Common myeloid progenitor, CD34-positive (primary cell): ENCODE data around the gene SLC35A3.
"Not testable (repeated sequence)": the region's sequence is repeated elsewhere in the genome, so short reads cannot be mapped to it uniquely, and the experiment has no call there.

Source experiments
- CTCF ChIA-PET: fragments of 350-600 bp; sonication (Branson Sonifier 250); formaldehyde crosslinking; loops from one replicate; lab custom pipeline; 2021; ENCODE audit warnings: antibody characterized with exemption; lab: Charles Lee
- POLR2A ChIA-PET: fragments of 350-600 bp; sonication (Branson Sonifier 250); formaldehyde crosslinking; loops from one replicate; lab custom pipeline; 2021; ENCODE audit warnings: antibody characterized with exemption; lab: Charles Lee
- DNase-seq, 3 donors: peaks; one replicate each; pipeline versions ENCODE4 v3.0.0 to v3.0.0-alpha.2; 2013
- H3K27ac ChIP-seq, 2 experiments: 1 replicate in 1 of 2; 2 replicates in 1 of 2; pipeline ENCODE4 v1.7.0; 2013; ENCODE audit warnings: inconsistent platforms in 2 of 2, low read length in 2 of 2, mild to moderate bottlenecking in 2 of 2, low read depth in 1 of 2, moderate library complexity in 1 of 2; ENCODE audit not compliant: severe bottlenecking in 2 of 2, insufficient read depth in 1 of 2, poor library complexity in 1 of 2
- H3K27me3 ChIP-seq, 5 experiments: replicated peaks in 2 of 5; 1 replicate in 3 of 5; 2 replicates in 2 of 5; pipeline versions ENCODE4 v1.6.1 to v1.7.0; 2013; ENCODE audit warnings: low read length in 4 of 5, mild to moderate bottlenecking in 2 of 5, moderate library complexity in 2 of 5, inconsistent platforms in 1 of 5; ENCODE audit not compliant: insufficient read depth in 5 of 5, control insufficient read depth in 4 of 5
- H3K36me3 ChIP-seq, 4 experiments: 1 replicate in 2 of 4; 2 replicates in 2 of 4; pipeline versions ENCODE4 v1.6.1 to v1.7.0; 2013; ENCODE audit warnings: low read length in 3 of 4, control low read depth in 1 of 4, mild to moderate bottlenecking in 1 of 4; ENCODE audit not compliant: control insufficient read depth in 4 of 4, insufficient read depth in 4 of 4
- H3K4me1 ChIP-seq, 4 experiments: 1 replicate in 3 of 4; 2 replicates in 1 of 4; pipeline versions ENCODE4 v1.6.1 to v1.7.1; 2013; ENCODE audit warnings: low read length in 3 of 4, mild to moderate bottlenecking in 3 of 4, control low read depth in 1 of 4, inconsistent platforms in 1 of 4, moderate library complexity in 1 of 4; ENCODE audit not compliant: control insufficient read depth in 4 of 4, insufficient read depth in 4 of 4; ENCODE audit errors: control extremely low read depth in 1 of 4
- H3K4me3 ChIP-seq, 7 experiments: 1 replicate in 4 of 7; 2 replicates in 3 of 7; pipeline versions ENCODE4 v1.5.1 to v1.7.0; 2013; ENCODE audit warnings: mild to moderate bottlenecking in 7 of 7, low read length in 6 of 7, moderate library complexity in 6 of 7, inconsistent platforms in 2 of 7, low read depth in 2 of 7, control low read depth in 1 of 7; ENCODE audit not compliant: insufficient read depth in 4 of 7, control insufficient read depth in 1 of 7; ENCODE audit errors: extremely low read depth in 1 of 7
- H3K9me3 ChIP-seq, 5 experiments: 1 replicate in 4 of 5; 2 replicates in 1 of 5; pipeline versions ENCODE4 v1.6.1 to v1.7.1; 2013; ENCODE audit warnings: low read length in 4 of 5, mild to moderate bottlenecking in 2 of 5, inconsistent platforms in 1 of 5, low read depth in 1 of 5, moderate library complexity in 1 of 5; ENCODE audit not compliant: control insufficient read depth in 4 of 5, insufficient read depth in 2 of 5; ENCODE audit errors: control extremely low read depth in 1 of 5
- WGBS: methylation state at CpG from one replicate; pipeline ENCODE4 v1.1.5; 2013; ENCODE audit not compliant: insufficient coverage; 5-methylcytosine and 5-hydroxymethylcytosine counted together

The SLC35A3 gene

DNA sequence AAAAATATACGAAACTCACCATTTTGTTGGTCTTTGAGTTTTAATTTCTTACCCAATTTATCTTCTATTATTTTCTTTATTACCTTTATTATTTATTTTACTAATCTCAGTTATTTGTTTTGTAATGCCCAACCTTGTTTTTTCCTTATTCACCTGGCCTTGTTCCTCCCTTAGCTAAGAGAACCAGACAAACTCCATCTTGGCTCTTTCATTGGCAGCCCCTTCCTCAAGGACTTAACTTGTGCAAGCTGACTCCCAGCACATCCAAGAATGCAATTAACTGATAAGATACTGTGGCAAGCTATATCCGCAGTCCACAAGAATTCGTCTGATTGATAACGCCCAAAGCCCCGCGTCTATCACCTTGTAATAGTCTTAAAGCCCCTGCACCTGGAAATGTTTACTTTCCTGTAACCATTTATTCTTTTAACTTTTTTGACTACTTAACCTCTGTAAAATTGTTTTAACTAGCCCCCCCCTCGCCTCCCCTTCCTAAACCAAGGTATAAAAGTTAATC is 10.5 kb upstream of the SLC35A3 start:
- H3K27me3 ChIP-seq, H3K9me3 ChIP-seq, DNase-seq, H3K36me3 ChIP-seq, H3K27ac ChIP-seq, H3K4me1 ChIP-seq, H3K4me3 ChIP-seq, POLR2A ChIA-PET, CTCF ChIA-PET: not testable (repeated sequence)
- 96% methylated on average over 6 of the region's 7 CpGs for WGBS

GRCh38 chr1:99960260-99960659 is 9.5 kb upstream of the SLC35A3 start:
- H3K27me3 ChIP-seq, H3K27ac ChIP-seq, H3K9me3 ChIP-seq, H3K4me3 ChIP-seq, H3K36me3 ChIP-seq, CTCF ChIA-PET, POLR2A ChIA-PET, DNase-seq, H3K4me1 ChIP-seq: not testable (repeated sequence)
- WGBS, result no CpG with 5 or more reads among the region's 5 CpGs

GRCh38 chr1:99963041-99963795 is 6.6 kb upstream of the SLC35A3 start:
- Histone ChIP-seq H3K9me3 (no peaks in the 10 kb centered on the region), H3K27me3 (no peaks in the 10 kb centered on the region), H3K36me3 (no peaks in the 10 kb centered on the region), H3K4me3 (no peak overlapping the region), H3K27ac (no peak overlapping the region), H3K4me1 (no peaks in the 10 kb centered on the region)
- DNase-seq, result no peak
- POLR2A ChIA-PET, result interaction anchor here (0.7 kb wide), 1 partner anchor 39 kb away, joined by 3 read pairs; no protein-coding TSS in a partner anchor
- CTCF ChIA-PET, result interaction anchor here (1.6 kb wide), 1 partner anchor 10 kb away, joined by 4 read pairs; no protein-coding TSS in a partner anchor

GRCh38 chr1:99964806-99965205 is 5.0 kb upstream of the SLC35A3 start:
- Histone ChIP-seq H3K9me3 (no peaks in the 10 kb centered on the region), H3K36me3 (no peaks in the 10 kb centered on the region), H3K4me1 (peaks cover 3 to 10% (median 5%) of the 10 kb centered on the region in 4 experiments), H3K4me3 (no peak overlapping the region), H3K27me3 (no peaks in the 10 kb centered on the region), H3K27ac (no peak overlapping the region)
- peak in 1 of 3 donors; percentile 26 for DNase-seq
- CTCF ChIA-PET, result interaction anchor here (1.0 to 1.6 kb wide), 3 partner anchors 9 to 17 kb away, joined by 3 to 4 read pairs (median 3); no protein-coding TSS in a partner anchor
- 100% methylated on average over 3 of the region's 3 CpGs for WGBS
- POLR2A ChIA-PET, result no interaction called here

DNA sequence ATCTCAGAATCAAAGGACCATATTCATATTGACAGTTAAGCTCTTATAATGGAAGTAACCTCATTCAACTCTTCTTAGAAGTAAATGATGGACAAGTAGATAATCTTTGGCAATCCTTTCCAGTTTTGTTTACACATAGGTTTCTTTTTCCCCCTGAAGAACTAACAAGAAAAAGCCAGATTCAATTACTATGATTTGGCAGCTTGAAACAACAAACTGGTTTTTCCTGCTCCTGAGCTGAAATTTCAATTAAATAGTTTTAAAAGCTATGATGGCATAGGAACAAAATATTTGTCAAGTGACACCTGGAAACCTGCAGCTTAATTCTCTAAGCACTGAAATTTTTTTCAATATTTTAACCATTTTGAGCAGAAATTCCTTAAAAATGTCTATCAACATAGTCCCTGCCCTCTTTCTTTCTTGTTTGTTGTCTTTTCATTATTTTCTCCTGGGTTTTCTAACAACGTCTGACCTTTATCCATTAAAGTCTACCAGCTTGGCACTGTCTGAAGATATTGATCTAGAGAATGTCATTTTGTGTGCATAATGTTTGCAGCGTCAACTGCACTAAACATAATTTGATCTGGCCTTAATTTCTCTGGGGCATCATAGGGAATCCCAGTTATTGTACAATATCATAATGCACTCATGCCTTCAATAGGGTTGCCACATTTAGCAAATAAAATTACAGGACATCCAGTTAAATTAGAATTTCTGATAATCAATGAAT is 4.0 kb upstream of the SLC35A3 start:
- no peaks in the 10 kb centered on the region for H3K9me3 ChIP-seq
- WGBS, result 100% methylated on average over 1 of the region's 2 CpGs
- DNase-seq, result no peak
- H3K27me3 ChIP-seq, result no peaks in the 10 kb centered on the region
- H3K4me3 ChIP-seq, result no peak overlapping the region
- ChIA-PET POLR2A (no interaction called here), CTCF (no interaction called here)
- H3K4me1 ChIP-seq, result peaks cover 6 to 18% (median 11%) of the 10 kb centered on the region in 4 experiments
- no peaks in the 10 kb centered on the region for H3K36me3 ChIP-seq
- H3K27ac ChIP-seq, result no peak overlapping the region

GRCh38 chr1:99968214-99968613 is 1.6 kb upstream of the SLC35A3 start:
- CTCF ChIA-PET, result no interaction called here
- 100% methylated on average over 4 of the region's 4 CpGs for WGBS
- Histone ChIP-seq H3K9me3 (no peaks in the 10 kb centered on the region), H3K4me3 (no peak overlapping the region), H3K27ac (no peak overlapping the region), H3K36me3 (no peaks in the 10 kb centered on the region), H3K27me3 (no peaks in the 10 kb centered on the region), H3K4me1 (peaks cover 9 to 20% (median 14%) of the 10 kb centered on the region in 4 experiments)
- POLR2A ChIA-PET, result no interaction called here
- no peak for DNase-seq

DNA sequence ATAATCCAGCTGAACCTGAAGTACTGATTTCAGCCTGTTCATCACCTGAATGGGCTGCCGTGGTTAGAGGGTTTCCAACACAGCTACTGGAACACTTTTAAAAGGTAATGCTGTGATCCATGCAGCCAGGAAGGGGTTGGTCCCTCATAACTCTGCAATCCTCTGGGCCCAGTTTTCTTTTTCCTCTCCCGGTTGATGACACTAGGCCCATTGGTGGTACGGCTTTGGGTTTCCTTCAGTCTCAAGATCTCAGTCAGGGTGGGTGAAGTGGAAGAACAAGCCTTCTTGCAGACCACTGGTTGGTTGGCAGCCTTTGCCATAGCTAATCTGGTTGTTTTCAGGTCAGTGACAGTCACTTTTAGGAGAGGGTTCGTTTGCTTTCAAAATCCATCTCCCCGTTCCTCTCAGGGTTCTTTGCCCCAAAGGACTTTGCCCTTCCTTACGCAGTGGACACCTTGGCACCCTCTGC is 502 bp upstream of the SLC35A3 start:
- CTCF ChIA-PET, result interaction anchor here (0.7 to 1.5 kb wide), 2 partner anchors 40 to 57 kb away, joined by 3 read pairs; no protein-coding TSS in a partner anchor
- H3K27ac ChIP-seq, result peak overlapping the region; percentile 35 to 84
- no peak for DNase-seq
- no peaks in the 10 kb centered on the region for H3K36me3 ChIP-seq
- peak overlapping the region; percentile 53 to 95 (median 91) for H3K4me3 ChIP-seq
- peaks cover 9 to 20% (median 14%) of the 10 kb centered on the region in 4 experiments for H3K4me1 ChIP-seq
- H3K27me3 ChIP-seq, result no peaks in the 10 kb centered on the region
- 17% methylated on average over 4 of the region's 6 CpGs for WGBS
- POLR2A ChIA-PET, result no interaction called here
- no peaks in the 10 kb centered on the region for H3K9me3 ChIP-seq
